ENCODE results near the gene LIPN.

DNA sequence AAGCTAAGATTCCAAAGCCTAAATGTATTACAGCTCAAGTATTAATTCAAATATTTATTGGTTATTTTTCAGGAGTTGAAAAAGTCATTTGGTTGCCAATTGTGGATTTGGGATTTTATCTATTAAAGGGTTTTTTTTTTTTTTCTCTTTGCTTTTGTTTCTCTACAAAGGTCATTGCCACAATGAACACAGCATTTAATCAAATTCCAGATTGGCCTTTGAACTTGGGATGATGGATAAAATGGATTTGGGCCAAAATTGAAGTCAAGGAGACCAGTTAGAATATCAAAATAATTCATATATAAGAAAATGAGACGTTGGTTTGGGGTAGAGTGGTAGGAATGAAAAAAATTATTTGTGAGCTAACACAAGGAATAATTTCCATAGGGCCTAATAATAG lies 9.6 kb downstream of the LIPN start:
- TF ChIP-seq, protein P1, sequence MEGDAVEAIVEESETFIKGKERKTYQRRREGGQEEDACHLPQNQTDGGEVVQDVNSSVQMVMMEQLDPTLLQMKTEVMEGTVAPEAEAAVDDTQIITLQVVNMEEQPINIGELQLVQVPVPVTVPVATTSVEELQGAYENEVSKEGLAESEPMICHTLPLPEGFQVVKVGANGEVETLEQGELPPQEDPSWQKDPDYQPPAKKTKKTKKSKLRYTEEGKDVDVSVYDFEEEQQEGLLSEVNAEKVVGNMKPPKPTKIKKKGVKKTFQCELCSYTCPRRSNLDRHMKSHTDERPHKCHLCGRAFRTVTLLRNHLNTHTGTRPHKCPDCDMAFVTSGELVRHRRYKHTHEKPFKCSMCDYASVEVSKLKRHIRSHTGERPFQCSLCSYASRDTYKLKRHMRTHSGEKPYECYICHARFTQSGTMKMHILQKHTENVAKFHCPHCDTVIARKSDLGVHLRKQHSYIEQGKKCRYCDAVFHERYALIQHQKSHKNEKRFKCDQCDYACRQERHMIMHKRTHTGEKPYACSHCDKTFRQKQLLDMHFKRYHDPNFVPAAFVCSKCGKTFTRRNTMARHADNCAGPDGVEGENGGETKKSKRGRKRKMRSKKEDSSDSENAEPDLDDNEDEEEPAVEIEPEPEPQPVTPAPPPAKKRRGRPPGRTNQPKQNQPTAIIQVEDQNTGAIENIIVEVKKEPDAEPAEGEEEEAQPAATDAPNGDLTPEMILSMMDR (IDR thresholded peaks at IDR 0.05 in 4 of 5, conservative IDR thresholded peaks at IDR 0.05 in 1 of 5) = no peak
- TF ChIP-seq POLR2A (IDR thresholded peaks at IDR 0.05) = no peak

Measured in gastrocnemius medialis (tissue), 4 donors.